Measurements from ENCODE around the gene GNB1.
A peak's percentile ranks its signal among the peaks of the same experiment; 100 is the strongest.

GNB1 gene

GRCh38 chr1:1761504-1762376, 129.1 kb downstream of the GNB1 start:
- peak overlapping the region; percentile 95; the same call in 1 of the 2 replicates for H3K27ac ChIP-seq
- no peak for TF ChIP-seq CTCF (conservative IDR thresholded peaks at IDR 0.05)

GRCh38 chr1:1760715-1761114, 130.2 kb downstream of the GNB1 start:
- H3K27ac ChIP-seq: peak overlapping the region; percentile 95
- TF ChIP-seq CTCF (conservative IDR thresholded peaks at IDR 0.05): no peak

- H3K27ac ChIP-seq: peak overlapping the region; percentile 95
- no peak for TF ChIP-seq CTCF (conservative IDR thresholded peaks at IDR 0.05)
Observed at GRCh38 chr1:1760345-1760650, 130.6 kb downstream of the GNB1 start.

- TF ChIP-seq CTCF (conservative IDR thresholded peaks at IDR 0.05): no peak
- peak overlapping the region; percentile 95 for H3K27ac ChIP-seq
Observed at GRCh38 chr1:1759456-1760344, 131.2 kb downstream of the GNB1 start.

GRCh38 chr1:1758692-1759455, 132.0 kb downstream of the GNB1 start:
- no peak for TF ChIP-seq CTCF (conservative IDR thresholded peaks at IDR 0.05)
- peak overlapping the region; percentile 95 for H3K27ac ChIP-seq

- no peak for TF ChIP-seq CTCF (conservative IDR thresholded peaks at IDR 0.05)
- H3K27ac ChIP-seq: peak overlapping the region; percentile 95
Observed at GRCh38 chr1:1758059-1758621, 132.7 kb downstream of the GNB1 start.

Measured in VCaP (cell line).